Measurements from ENCODE around the gene SLC9A9. TPM values are rescaled to one million over a fixed set of nuclear protein-coding genes. Genes with fewer than 3 reads are reported as not detected.

Gene SLC9A9
- total and polyA plus RNA-seq, 2 of the 8 experiments (the other 6 are each of a cell fraction or from before 2014, with no cell fraction given): 0.48 to 1.1 TPM

GRCh38 chr3:143478115-143478693 lies 370.1 kb downstream of the SLC9A9 start:
- no peak overlapping the region for H3K56ac ChIP-seq (replicated peaks; ENCODE audit: insufficient read length, low read depth, low read length)
- H4K91ac ChIP-seq (replicated peaks; ENCODE audit: insufficient read length, low read length): no peak overlapping the region
- no peak overlapping the region for H3K14ac ChIP-seq (ENCODE audit: insufficient read length)
- no peaks in the 10 kb centered on the region; a peak in 1 of 7 replicates for H3K27me3 ChIP-seq (replicated peaks in 1 of 4; ENCODE audit: control insufficient read depth in 3 of 4, extremely low read depth in 1 of 4, insufficient read depth in 3 of 4, low read length in 3 of 4)
- H3K4me3 ChIP-seq (ENCODE audit: extremely low read depth in 1 of 4, insufficient read depth in 2 of 4, low read depth in 3 of 4, low read length in 4 of 4): no peak overlapping the region
- CTCF ChIA-PET (ENCODE audit: partially characterized antibody): interaction anchor here (0.8 to 1.1 kb wide), 2 partner anchors 36 to 167 kb away, joined by 3 to 6 read pairs; no protein-coding TSS in a partner anchor
- peak overlapping the region; percentile 92 for H2AFZ ChIP-seq (ENCODE audit: low read length)
- no peak overlapping the region for H2BK120ac ChIP-seq (replicated peaks; ENCODE audit: low read depth, low read length)
- no peak overlapping the region for H2BK15ac ChIP-seq (ENCODE audit: low read length)
- H2BK12ac ChIP-seq (ENCODE audit: low read depth, low read length): no peak overlapping the region
- H3K27ac ChIP-seq (ENCODE audit: low read depth, low read length): no peak overlapping the region
- no peak overlapping the region for H2AK5ac ChIP-seq (ENCODE audit: low read depth, low read length)
- no peak overlapping the region for H4K5ac ChIP-seq (ENCODE audit: insufficient read length, low read depth, low read length)
- H3K79me2 ChIP-seq (ENCODE audit: control insufficient read depth in 1 of 2, insufficient read depth in 2 of 2, low read length in 2 of 2): no peaks in the 10 kb centered on the region
- DNase-seq (ENCODE audit: low read depth in 1 of 2, low spot score in 2 of 2) (no peak), FAIRE-seq (no peak)
- no peak overlapping the region for H4K8ac ChIP-seq (ENCODE audit: extremely low read depth, insufficient read depth, low read length)
- no peaks in the 10 kb centered on the region for H3K36me3 ChIP-seq (ENCODE audit: control insufficient read depth in 2 of 4, insufficient read depth in 4 of 4, low read length in 3 of 4)
- 0 out of 4 replicates have a peak, but pooled peaks of 1 of the 2 experiments have one; percentile 8 for TF ChIP-seq RAD21 (IDR thresholded peaks at IDR 0.05 in 1 of 2, conservative IDR thresholded peaks at IDR 0.05 in 1 of 2; ENCODE audit: low read depth in 2 of 2, low read length in 2 of 2)
- no peak for TF ChIP-seq SP2 (IDR thresholded peaks at IDR 0.05; ENCODE audit: low read length)
- H3K9me3 ChIP-seq (ENCODE audit: insufficient read depth in 2 of 2, low read depth in 1 of 2, low read length in 1 of 2): no peaks in the 10 kb centered on the region
- 76% methylated on average over 3 of the region's 3 CpGs; no CpG with 5 or more reads in 1 of the 2 experiments for WGBS, 2 experiments (ENCODE audit: extremely low coverage in 1 of 2, insufficient coverage in 1 of 2, insufficient read length in 1 of 2, insufficient replicate concordance in 2 of 2, low coverage in 1 of 2, low lambda C conversion rate in 2 of 2, missing lambda C conversion rate in 1 of 2)
- H3K4me2 ChIP-seq (ENCODE audit: insufficient read depth in 1 of 2, low read depth in 2 of 2, low read length in 2 of 2): no peak overlapping the region
- H3K18ac ChIP-seq (ENCODE audit: extremely low read depth, low read length): no peak overlapping the region
- H3K23ac ChIP-seq (ENCODE audit: insufficient read length): no peak overlapping the region
- H3K9ac ChIP-seq (replicated peaks in 1 of 4; ENCODE audit: extremely low read depth in 1 of 4, low read depth in 3 of 4, low read length in 3 of 4): no peak overlapping the region
- no peaks in the 10 kb centered on the region for H4K20me1 ChIP-seq (replicated peaks in 1 of 2; ENCODE audit: control insufficient read depth in 1 of 2, insufficient read depth in 2 of 2, low read length in 2 of 2)
- H3K4ac ChIP-seq (replicated peaks; ENCODE audit: insufficient read length, low read depth, low read length): no peak overlapping the region
- H3K23me2 ChIP-seq (ENCODE audit: low read depth, low read length): no peaks in the 10 kb centered on the region
- H2BK20ac ChIP-seq (ENCODE audit: low read length): no peak overlapping the region
- POLR2A ChIA-PET (ENCODE audit: partially characterized antibody): no interaction called here
- H3K79me1 ChIP-seq (ENCODE audit: low read depth, low read length): no peaks in the 10 kb centered on the region
- no peak overlapping the region for H2BK5ac ChIP-seq (ENCODE audit: low read depth, low read length)
- H3K4me1 ChIP-seq (replicated peaks in 1 of 4; ENCODE audit: control insufficient read depth in 3 of 4, insufficient read depth in 4 of 4, low read length in 3 of 4): peaks cover 0 to 8% (median 1%) of the 10 kb centered on the region in 4 experiments; a peak in 2 of 7 replicates
